ENCODE measurements around the gene BUD13. TPM values are rescaled to one million over a fixed set of nuclear protein-coding genes. Genes with fewer than 3 reads are reported as not detected.
A peak's percentile ranks its signal among the peaks of the same experiment; 100 is the strongest.

Gene BUD13
- total and polyA plus RNA-seq, 2 of the 4 experiments (the other 2 are of a cell fraction): 11.2 to 14.0 TPM

DNA sequence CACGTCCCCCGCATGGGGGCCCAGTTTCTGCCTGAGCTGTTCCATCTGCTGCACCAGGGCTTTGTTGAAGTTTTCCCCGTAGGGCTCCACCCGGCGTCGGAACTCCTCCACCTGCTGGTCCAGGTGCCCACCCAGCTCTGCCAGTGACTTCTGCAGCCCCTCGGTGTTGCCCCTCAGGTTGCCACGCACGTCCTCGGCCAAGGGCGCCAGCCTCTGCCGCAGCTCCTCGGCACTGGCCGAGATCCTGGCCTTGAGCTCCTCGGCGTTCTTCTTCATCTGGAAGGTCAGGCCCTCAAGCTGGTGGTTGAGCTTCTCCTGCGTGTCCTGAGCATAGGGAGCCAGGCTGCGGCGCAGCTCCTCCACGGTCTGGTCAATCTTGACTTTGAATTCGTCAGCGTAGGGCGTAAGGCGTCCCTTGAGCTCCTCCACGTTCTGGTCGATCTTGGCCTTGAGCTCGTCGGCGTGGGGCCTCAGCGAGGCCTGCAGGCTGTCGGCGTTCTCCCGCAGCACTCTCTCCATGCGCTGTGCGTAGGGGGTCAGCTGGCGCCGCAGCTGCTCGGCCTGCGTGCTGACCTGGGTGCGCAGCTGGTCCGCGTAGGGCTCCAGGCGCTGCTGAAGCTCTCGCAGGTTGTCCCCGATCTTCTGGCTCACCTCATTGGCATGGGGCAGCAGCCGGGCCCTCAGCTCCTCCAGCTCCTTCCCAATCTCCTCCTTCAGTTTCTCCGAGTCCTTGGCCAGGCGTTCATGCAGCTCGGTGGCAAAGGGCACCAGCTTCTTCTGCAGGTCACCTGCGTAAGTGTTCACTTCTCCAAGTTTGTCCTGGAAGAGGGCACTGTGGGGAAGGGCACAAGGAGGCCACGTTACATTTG, 48.5 kb upstream of the BUD13 start (continued):
- no peak for TF ChIP-seq CHD1 (IDR thresholded peaks at IDR 0.05; ENCODE audit: low read depth, low read length)

DNA sequence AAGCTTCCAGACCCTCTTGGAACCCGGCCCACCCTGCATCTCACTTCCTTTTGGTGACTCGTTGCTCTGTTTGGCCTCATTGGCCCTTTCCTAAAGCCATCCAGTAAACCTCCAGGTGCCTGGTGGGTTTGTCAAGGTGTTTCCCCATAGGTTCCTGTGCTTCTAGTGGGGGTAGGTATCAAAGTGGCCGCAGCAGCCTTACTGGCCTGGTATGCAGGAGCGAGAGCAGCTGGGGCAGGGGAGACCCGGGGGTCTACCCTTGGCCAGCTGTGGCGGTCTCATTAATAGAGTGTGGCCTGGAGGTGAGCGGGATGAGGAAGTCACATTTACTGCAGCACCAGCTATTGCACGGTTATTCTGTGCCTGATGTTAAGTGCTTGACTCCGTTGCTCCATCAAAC, 46.3 kb upstream of the BUD13 start:
- in situ Hi-C loops (cut with MboI; ENCODE audit: low sequenced_read_pairs): no loop called here
- DNase-seq (no peak), ATAC-seq (ENCODE audit: low read depth) (no peak)
- H4K20me1 ChIP-seq (ENCODE audit: insufficient read depth, low read length): no peaks in the 10 kb centered on the region
- CTCF ChIA-PET: no interaction called here
- POLR2A ChIA-PET (ENCODE audit: unreplicated experiment): no interaction called here
- H3K9ac ChIP-seq (ENCODE audit: low read depth, low read length): no peak overlapping the region
- TF ChIP-seq POLR2A (IDR thresholded peaks at IDR 0.05; ENCODE audit: low read depth, low read length) (no peak), BHLHE40 (IDR thresholded peaks at IDR 0.05; ENCODE audit: low read depth, low read length) (no peak), RAD21 (IDR thresholded peaks at IDR 0.05; ENCODE audit: low read length) (no peak), RFX5 (IDR thresholded peaks at IDR 0.05; ENCODE audit: low read depth, low read length) (no peak), MAFK (IDR thresholded peaks at IDR 0.05; ENCODE audit: low read depth, low read length) (no peak), CHD1 (IDR thresholded peaks at IDR 0.05; ENCODE audit: low read depth, low read length) (no peak), NFE2L2 (IDR thresholded peaks at IDR 0.05; ENCODE audit: low read depth, low read length) (no peak)
- TF ChIP-seq, protein P1, sequence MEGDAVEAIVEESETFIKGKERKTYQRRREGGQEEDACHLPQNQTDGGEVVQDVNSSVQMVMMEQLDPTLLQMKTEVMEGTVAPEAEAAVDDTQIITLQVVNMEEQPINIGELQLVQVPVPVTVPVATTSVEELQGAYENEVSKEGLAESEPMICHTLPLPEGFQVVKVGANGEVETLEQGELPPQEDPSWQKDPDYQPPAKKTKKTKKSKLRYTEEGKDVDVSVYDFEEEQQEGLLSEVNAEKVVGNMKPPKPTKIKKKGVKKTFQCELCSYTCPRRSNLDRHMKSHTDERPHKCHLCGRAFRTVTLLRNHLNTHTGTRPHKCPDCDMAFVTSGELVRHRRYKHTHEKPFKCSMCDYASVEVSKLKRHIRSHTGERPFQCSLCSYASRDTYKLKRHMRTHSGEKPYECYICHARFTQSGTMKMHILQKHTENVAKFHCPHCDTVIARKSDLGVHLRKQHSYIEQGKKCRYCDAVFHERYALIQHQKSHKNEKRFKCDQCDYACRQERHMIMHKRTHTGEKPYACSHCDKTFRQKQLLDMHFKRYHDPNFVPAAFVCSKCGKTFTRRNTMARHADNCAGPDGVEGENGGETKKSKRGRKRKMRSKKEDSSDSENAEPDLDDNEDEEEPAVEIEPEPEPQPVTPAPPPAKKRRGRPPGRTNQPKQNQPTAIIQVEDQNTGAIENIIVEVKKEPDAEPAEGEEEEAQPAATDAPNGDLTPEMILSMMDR (conservative IDR thresholded peaks at IDR 0.05; ENCODE audit: low read depth, low read length): no peak
- TF ChIP-seq, protein P2, sequence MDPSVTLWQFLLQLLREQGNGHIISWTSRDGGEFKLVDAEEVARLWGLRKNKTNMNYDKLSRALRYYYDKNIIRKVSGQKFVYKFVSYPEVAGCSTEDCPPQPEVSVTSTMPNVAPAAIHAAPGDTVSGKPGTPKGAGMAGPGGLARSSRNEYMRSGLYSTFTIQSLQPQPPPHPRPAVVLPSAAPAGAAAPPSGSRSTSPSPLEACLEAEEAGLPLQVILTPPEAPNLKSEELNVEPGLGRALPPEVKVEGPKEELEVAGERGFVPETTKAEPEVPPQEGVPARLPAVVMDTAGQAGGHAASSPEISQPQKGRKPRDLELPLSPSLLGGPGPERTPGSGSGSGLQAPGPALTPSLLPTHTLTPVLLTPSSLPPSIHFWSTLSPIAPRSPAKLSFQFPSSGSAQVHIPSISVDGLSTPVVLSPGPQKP (IDR thresholded peaks at IDR 0.05; ENCODE audit: borderline replicate concordance, low read depth, low read length): no peak
- H2BK5ac ChIP-seq (ENCODE audit: low read depth, low read length, poor library complexity, severe bottlenecking): no peak overlapping the region
- H3K4me3 ChIP-seq (ENCODE audit: insufficient read depth, low read depth, low read length): no peak overlapping the region
- no peaks in the 10 kb centered on the region for H3K9me3 ChIP-seq (ENCODE audit: control insufficient read depth, insufficient read depth, low read length)
- H3K56ac ChIP-seq (ENCODE audit: extremely low read depth, insufficient read depth, low read length): no peak overlapping the region
- no peak overlapping the region for H3K23ac ChIP-seq (ENCODE audit: low read depth, low read length)
- BruUV-seq (replicated peaks): no TSS peak
- no peak overlapping the region for H2BK20ac ChIP-seq (ENCODE audit: low read depth, low read length)
- H3K79me1 ChIP-seq (ENCODE audit: low read depth in 1 of 2, low read length in 2 of 2): no peaks in the 10 kb centered on the region
- no peaks in the 10 kb centered on the region for H3K36me3 ChIP-seq (ENCODE audit: control insufficient read depth, insufficient read depth, low read length)
- peak overlapping the region; percentile 16 for H2AK9ac ChIP-seq (replicated peaks; ENCODE audit: low read depth, low read length, poor library complexity)
- H2AFZ ChIP-seq (replicated peaks; ENCODE audit: low read length, poor library complexity): no peak overlapping the region
- no peak overlapping the region for H2BK15ac ChIP-seq (ENCODE audit: low read depth, low read length)
- H3K4me2 ChIP-seq (ENCODE audit: low read depth, low read length): no peak overlapping the region
- WGBS, 2 experiments (ENCODE audit: extremely low coverage in 2 of 2, insufficient read length in 1 of 2): 80% methylated on average over 1 of the region's 9 CpGs; no CpG with 5 or more reads in 1 of the 2 experiments
- peaks cover 22% of the 10 kb centered on the region; the same call in 1 of the 2 replicates for H3K27me3 ChIP-seq (ENCODE audit: control insufficient read depth, insufficient read depth, low read length)
- H3K4me1 ChIP-seq (ENCODE audit: control insufficient read depth, insufficient read depth, low read length): peaks cover 3% of the 10 kb centered on the region; the same call in 1 of the 2 replicates
- no peak overlapping the region for H2AK5ac ChIP-seq (ENCODE audit: low read depth, low read length)
- H3K14ac ChIP-seq (replicated peaks; ENCODE audit: low read depth, low read length): no peak overlapping the region
- H4K8ac ChIP-seq (ENCODE audit: low read depth in 2 of 2, low read length in 2 of 2): no peak overlapping the region
- no peak overlapping the region for H3K4ac ChIP-seq (ENCODE audit: low read depth, low read length)
- H4K91ac ChIP-seq (ENCODE audit: insufficient read depth, low read depth, low read length): no peak overlapping the region
- no peak overlapping the region for H3K27ac ChIP-seq (ENCODE audit: insufficient read depth, low read length)
- intact Hi-C loops (cut with micrococcal nuclease): no loop called here
- H3K9me1 ChIP-seq (ENCODE audit: insufficient read depth, low read length): no peaks in the 10 kb centered on the region
- no peak overlapping the region for H3K18ac ChIP-seq (ENCODE audit: low read depth, low read length)
- H2BK120ac ChIP-seq (ENCODE audit: low read depth, low read length): no peak overlapping the region
- dilution Hi-C loops (cut with HindIII; ENCODE audit: low sequenced_read_pairs, unreplicated experiment): no loop called here
- H4K5ac ChIP-seq (ENCODE audit: low read depth, low read length): no peak overlapping the region

All from IMR-90 (cell line).